GM12874 (cell line): ENCODE data around the gene SPECC1L.

Source experiments
- CTCF ChIP-seq: IDR thresholded peaks from 2 replicates; pipeline ENCODE4 v1.5.1; 2011; ENCODE audit warnings: low read depth, mild to moderate bottlenecking, control low read depth, low read length, moderate library complexity; ENCODE audit not compliant: insufficient read depth

Gene SPECC1L

GRCh38 chr22:24426851-24427499 is 156.3 kb downstream of the SPECC1L start:
- no peak for TF ChIP-seq CTCF

- 0 out of 2 replicates have a peak, but pooled peaks have one; percentile 6 for TF ChIP-seq CTCF
Measured at GRCh38 chr22:24427500-24428164, 157.0 kb downstream of the SPECC1L start, which contains the start of gene ADORA2A. Gene ADORA2A, plus strand, starts transcription at chr22:24427599. Its CDS starts 5,806 bp downstream, at chr22:24433405.

GRCh38 chr22:24428751-24429410 is 158.2 kb downstream of the SPECC1L start:
- TF ChIP-seq CTCF: no peak

GRCh38 chr22:24429411-24430365 is 159.1 kb downstream of the SPECC1L start:
- no peak for TF ChIP-seq CTCF

GRCh38 chr22:24430431-24431308 is 160.0 kb downstream of the SPECC1L start:
- no peak for TF ChIP-seq CTCF

- TF ChIP-seq CTCF: no peak
Measured at GRCh38 chr22:24431309-24432034, 160.8 kb downstream of the SPECC1L start.
